Neural cell (in vitro differentiated cells): ENCODE data around the gene SRGAP3.

Source experiments
- CTCF ChIP-seq: fragments of 450-650 bp; IDR thresholded peaks from 2 replicates; pipeline ENCODE4 v1.5.1; 2014; ENCODE audit warnings: antibody characterized with exemption, mild to moderate bottlenecking, moderate library complexity; ENCODE audit not compliant: poor library complexity, severe bottlenecking
- EP300 ChIP-seq: fragments of 450-650 bp; conservative IDR thresholded peaks from 2 replicates; pipeline ENCODE4 v1.6.1; 2014; ENCODE audit warnings: antibody characterized with exemption, mild to moderate bottlenecking, moderate library complexity; ENCODE audit not compliant: poor library complexity, severe bottlenecking
- RAD21 ChIP-seq: fragments of 450-650 bp; conservative IDR thresholded peaks from 2 replicates; pipeline ENCODE4 v1.6.1; 2014; ENCODE audit warnings: antibody characterized with exemption, mild to moderate bottlenecking, moderate library complexity
- SMC3 ChIP-seq: fragments of 450-650 bp; conservative IDR thresholded peaks from 2 replicates; pipeline ENCODE4 v1.6.1; 2014; ENCODE audit warnings: antibody characterized with exemption, mild to moderate bottlenecking, moderate library complexity; ENCODE audit not compliant: poor library complexity
- TAF1 ChIP-seq: IDR thresholded peaks from 2 replicates; pipeline ENCODE4 v1.6.1; 2012; ENCODE audit warnings: low read depth

- TF ChIP-seq CTCF, result no peak
- TF ChIP-seq EP300, result no peak
- no peak for TF ChIP-seq TAF1
- no peak for TF ChIP-seq RAD21
- TF ChIP-seq SMC3, result no peak
These were observed 35.3 kb downstream of the SRGAP3 start for GRCh38 chr3:9214185-9214584.
